Endothelial cell (in vitro differentiated cells): ENCODE results near the gene PPL. TPM values are rescaled to one million over a fixed set of nuclear protein-coding genes. Genes with fewer than 3 reads are reported as not detected.

Experiments used
- DNase-seq: peaks from one replicate; pipeline ENCODE4 v3.0.0; 2021; ENCODE audit warnings: low spot score
- H3K27ac Mint-ChIP-seq: one replicate; pipeline ENCODE4 v1.8.0; 2021; ENCODE audit warnings: mixed read lengths, inconsistent platforms; ENCODE audit not compliant: unreplicated experiment
- H3K27me3 Mint-ChIP-seq: one replicate; pipeline ENCODE4 v1.8.0; 2021; ENCODE audit warnings: mild to moderate bottlenecking, moderate library complexity, mixed read lengths, inconsistent platforms; ENCODE audit not compliant: unreplicated experiment
- H3K36me3 Mint-ChIP-seq: one replicate; pipeline ENCODE4 v1.8.0; 2021; ENCODE audit warnings: mild to moderate bottlenecking, low read depth, mixed read lengths, inconsistent platforms; ENCODE audit not compliant: unreplicated experiment
- H3K4me1 Mint-ChIP-seq: one replicate; pipeline ENCODE4 v1.8.0; 2021; ENCODE audit warnings: mild to moderate bottlenecking, mixed read lengths, inconsistent platforms; ENCODE audit not compliant: unreplicated experiment
- H3K4me3 Mint-ChIP-seq: one replicate; pipeline ENCODE4 v1.8.0; 2021; ENCODE audit warnings: mild to moderate bottlenecking, mixed read lengths, inconsistent platforms; ENCODE audit not compliant: unreplicated experiment
- H3K9me3 Mint-ChIP-seq: one replicate; pipeline ENCODE4 v1.8.0; 2021; ENCODE audit warnings: mixed read lengths, inconsistent platforms; ENCODE audit not compliant: unreplicated experiment
- total RNA-seq: library from RNA; stranded (reverse); fragmentation: NEBNext Ultra II Directional; extraction: Animal tissue kit (Norgen Biotek cat#: 25700); gene quantifications from one replicate; pipeline ENCODE4 v1.2.1, GENCODE V29; 2021; ENCODE audit not compliant: unreplicated experiment
- TF ChIP-seq, protein P1 (sequence below): fragments of 200-600 bp; sonication (generic); IDR thresholded peaks from one replicate; pipeline ENCODE4 v1.5.0; 2021; ENCODE audit warnings: antibody characterized with exemption; ENCODE audit not compliant: unreplicated experiment

The PPL gene
- total RNA-seq, 1 donor from 2014 or later, result 1.1 TPM

GRCh38 chr16:4868535-4868934 lies 68.4 kb downstream of the PPL start:
- Mint-ChIP-seq H3K9me3 (no peaks in the 10 kb centered on the region), H3K36me3 (peaks cover 50% of the 10 kb centered on the region), H3K4me1 (no peaks in the 10 kb centered on the region), H3K4me3 (no peak overlapping the region), H3K27ac (no peak overlapping the region), H3K27me3 (peaks cover 4% of the 10 kb centered on the region)
- no peak for DNase-seq
- TF ChIP-seq, protein P1, sequence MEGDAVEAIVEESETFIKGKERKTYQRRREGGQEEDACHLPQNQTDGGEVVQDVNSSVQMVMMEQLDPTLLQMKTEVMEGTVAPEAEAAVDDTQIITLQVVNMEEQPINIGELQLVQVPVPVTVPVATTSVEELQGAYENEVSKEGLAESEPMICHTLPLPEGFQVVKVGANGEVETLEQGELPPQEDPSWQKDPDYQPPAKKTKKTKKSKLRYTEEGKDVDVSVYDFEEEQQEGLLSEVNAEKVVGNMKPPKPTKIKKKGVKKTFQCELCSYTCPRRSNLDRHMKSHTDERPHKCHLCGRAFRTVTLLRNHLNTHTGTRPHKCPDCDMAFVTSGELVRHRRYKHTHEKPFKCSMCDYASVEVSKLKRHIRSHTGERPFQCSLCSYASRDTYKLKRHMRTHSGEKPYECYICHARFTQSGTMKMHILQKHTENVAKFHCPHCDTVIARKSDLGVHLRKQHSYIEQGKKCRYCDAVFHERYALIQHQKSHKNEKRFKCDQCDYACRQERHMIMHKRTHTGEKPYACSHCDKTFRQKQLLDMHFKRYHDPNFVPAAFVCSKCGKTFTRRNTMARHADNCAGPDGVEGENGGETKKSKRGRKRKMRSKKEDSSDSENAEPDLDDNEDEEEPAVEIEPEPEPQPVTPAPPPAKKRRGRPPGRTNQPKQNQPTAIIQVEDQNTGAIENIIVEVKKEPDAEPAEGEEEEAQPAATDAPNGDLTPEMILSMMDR, result no peak

GRCh38 chr16:4868026-4868425 lies 68.9 kb downstream of the PPL start:
- TF ChIP-seq, protein P1, result no peak
- Mint-ChIP-seq H3K36me3 (peaks cover 47% of the 10 kb centered on the region), H3K27me3 (peaks cover 4% of the 10 kb centered on the region), H3K27ac (no peak overlapping the region), H3K4me1 (no peaks in the 10 kb centered on the region), H3K9me3 (no peaks in the 10 kb centered on the region), H3K4me3 (no peak overlapping the region)
- no peak for DNase-seq

DNA sequence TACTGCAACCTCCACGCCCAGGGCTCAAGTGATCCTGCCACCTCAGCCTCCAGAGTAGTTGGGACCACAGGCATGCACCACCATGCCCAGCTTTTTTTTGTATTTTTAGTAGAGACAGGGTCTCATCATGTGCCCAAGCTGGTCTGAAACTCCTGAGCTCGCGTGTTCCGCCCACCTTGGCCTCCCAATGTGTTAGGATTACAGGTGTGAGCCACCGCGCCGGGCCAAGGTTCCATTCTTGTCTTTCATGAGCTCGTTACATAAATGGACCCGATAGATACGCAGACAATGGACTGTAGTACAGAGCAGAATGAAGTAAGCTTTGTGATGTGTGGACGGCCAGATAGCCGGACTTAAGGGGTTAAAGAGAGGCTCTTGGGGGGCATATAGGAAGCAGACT lies 70.4 kb downstream of the PPL start:
- H3K4me3 Mint-ChIP-seq, result no peak overlapping the region
- peaks cover 4% of the 10 kb centered on the region for H3K27me3 Mint-ChIP-seq
- no peaks in the 10 kb centered on the region for H3K4me1 Mint-ChIP-seq
- DNase-seq, result no peak
- H3K9me3 Mint-ChIP-seq, result no peaks in the 10 kb centered on the region
- peaks cover 43% of the 10 kb centered on the region for H3K36me3 Mint-ChIP-seq
- TF ChIP-seq, protein P1, result no peak
- no peak overlapping the region for H3K27ac Mint-ChIP-seq

GRCh38 chr16:4865231-4865860 lies 71.6 kb downstream of the PPL start:
- H3K9me3 Mint-ChIP-seq, result no peaks in the 10 kb centered on the region
- H3K27me3 Mint-ChIP-seq, result peaks cover 4% of the 10 kb centered on the region
- H3K4me1 Mint-ChIP-seq, result no peaks in the 10 kb centered on the region
- DNase-seq, result no peak
- H3K27ac Mint-ChIP-seq, result no peak overlapping the region
- TF ChIP-seq, protein P1, result no peak
- peaks cover 40% of the 10 kb centered on the region for H3K36me3 Mint-ChIP-seq
- no peak overlapping the region for H3K4me3 Mint-ChIP-seq

- peaks cover 1% of the 10 kb centered on the region for H3K27me3 Mint-ChIP-seq
- TF ChIP-seq, protein P1, result no peak
- H3K9me3 Mint-ChIP-seq, result no peaks in the 10 kb centered on the region
- H3K4me3 Mint-ChIP-seq, result no peak overlapping the region
- no peak overlapping the region for H3K27ac Mint-ChIP-seq
- H3K4me1 Mint-ChIP-seq, result no peaks in the 10 kb centered on the region
- peaks cover 42% of the 10 kb centered on the region for H3K36me3 Mint-ChIP-seq
- no peak for DNase-seq
Observed at GRCh38 chr16:4864728-4865127, 72.2 kb downstream of the PPL start.
